B cell (primary cell): ENCODE measurements around the gene KDM6B. TPM values are rescaled to one million over a fixed set of nuclear protein-coding genes. Genes with fewer than 3 reads are reported as not detected.

ENCODE experiments used
- ATAC-seq: fragments of 200-7000 bp; cut with Tn5 transposase; one replicate; pipeline ENCODE4 v1.10.0; 2021; ENCODE audit warnings: low read depth, mild to moderate bottlenecking, moderate number of reproducible peaks, moderate library complexity
- CTCF ChIA-PET: fragments of 350-600 bp; sonication (Branson Sonifier 250); formaldehyde crosslinking; loops from one replicate; lab custom pipeline; 2021; ENCODE audit warnings: antibody characterized with exemption, inconsistent platforms; lab: Charles Lee
- POLR2A ChIA-PET: fragments of 350-600 bp; sonication (Branson Sonifier 250); formaldehyde crosslinking; loops from one replicate; lab custom pipeline; 2021; ENCODE audit warnings: antibody characterized with exemption; lab: Charles Lee
- DNase-seq: peaks from one replicate; pipeline ENCODE4 v3.0.0; 2013
- H2AFZ ChIP-seq: 2 replicates; pipeline ENCODE4 v1.6.1; 2012; ENCODE audit warnings: mild to moderate bottlenecking, low read depth, low read length; ENCODE audit not compliant: insufficient read depth, poor library complexity, severe bottlenecking
- H3K27ac ChIP-seq, 2 donors: 1 replicate in 1 of 2; 2 replicates in 1 of 2; pipeline ENCODE4 v1.5.1; 2012 to 2013; ENCODE audit warnings: low read length in 2 of 2, mild to moderate bottlenecking in 2 of 2, moderate library complexity in 1 of 2
- H3K27me3 ChIP-seq, 4 experiments: fragments of 200-600 bp in 1 of 4; sonication (generic) in 1 of 4; replicated peaks in 1 of 4; 1 replicate in 2 of 4; 2 replicates in 2 of 4; pipeline versions ENCODE4 v1.6.1 to v1.7.0; 2013 to 2016; ENCODE audit warnings: low read length in 3 of 4, mild to moderate bottlenecking in 2 of 4, mixed read lengths in 1 of 4, moderate library complexity in 1 of 4; ENCODE audit not compliant: insufficient read depth in 4 of 4, control insufficient read depth in 3 of 4; ENCODE audit errors: control extremely low read depth in 1 of 4
- H3K36me3 ChIP-seq, 2 experiments: replicated peaks in 1 of 2; 1 replicate in 1 of 2; 2 replicates in 1 of 2; pipeline versions ENCODE4 v1.6.1 to v1.7.1; 2013; ENCODE audit warnings: low read length in 1 of 2; ENCODE audit not compliant: insufficient read depth in 2 of 2, control insufficient read depth in 1 of 2; ENCODE audit errors: control extremely low read depth in 1 of 2, extremely low read depth in 1 of 2
- H3K4me1 ChIP-seq, 2 donors: fragments of 200-600 bp in 1 of 2; sonication (generic) in 1 of 2; 1 replicate in 1 of 2; 2 replicates in 1 of 2; pipeline versions ENCODE4 v1.5.1 to v1.6.1; 2013 to 2017; ENCODE audit warnings: low read length in 2 of 2; ENCODE audit not compliant: control insufficient read depth in 2 of 2, insufficient read depth in 2 of 2
- H3K4me2 ChIP-seq: replicated peaks from 2 replicates; pipeline ENCODE3; 2012; ENCODE audit warnings: mild to moderate bottlenecking, low read depth, low read length; ENCODE audit not compliant: poor library complexity, severe bottlenecking
- H3K4me3 ChIP-seq, 5 experiments: fragments of 200-600 bp in 1 of 5; sonication (generic) in 1 of 5; 1 replicate in 3 of 5; 2 replicates in 2 of 5; pipeline versions ENCODE4 v1.5.1 to v1.7.0; 2011 to 2016; ENCODE audit warnings: low read length in 4 of 5, mild to moderate bottlenecking in 4 of 5, low read depth in 2 of 5, control low read depth in 1 of 5, moderate library complexity in 1 of 5; ENCODE audit not compliant: insufficient read depth in 1 of 5; ENCODE audit errors: control extremely low read depth in 1 of 5, extremely low read depth in 1 of 5
- H3K79me2 ChIP-seq: fragments of 200-600 bp; sonication (generic); one replicate; pipeline ENCODE4 v1.6.0; 2016; ENCODE audit warnings: low read length; ENCODE audit not compliant: control insufficient read depth, insufficient read depth
- H3K9ac ChIP-seq: fragments of 200-600 bp; sonication (generic); 2 replicates; pipeline ENCODE4 v1.6.1; 2017; ENCODE audit warnings: mild to moderate bottlenecking, low read length, moderate library complexity
- H3K9me3 ChIP-seq, 3 donors: one replicate each; pipeline versions ENCODE4 v1.6.1 to v1.7.1; 2013; ENCODE audit warnings: low read length in 2 of 3; ENCODE audit not compliant: control insufficient read depth in 2 of 3, insufficient read depth in 1 of 3; ENCODE audit errors: control extremely low read depth in 1 of 3
- H4K20me1 ChIP-seq: 2 replicates; pipeline ENCODE4 v1.6.0; 2012; ENCODE audit warnings: mild to moderate bottlenecking, low read length; ENCODE audit not compliant: insufficient read depth, control insufficient read depth, poor library complexity, severe bottlenecking
- H3K27ac Mint-ChIP-seq: one replicate; pipeline ENCODE4 v1.8.0; 2021; ENCODE audit warnings: mixed read lengths
- H3K27me3 Mint-ChIP-seq: one replicate; pipeline ENCODE4 v1.8.0; 2021; ENCODE audit warnings: mixed read lengths
- H3K4me1 Mint-ChIP-seq: one replicate; pipeline ENCODE4 v1.8.0; 2021; ENCODE audit warnings: mixed read lengths
- H3K4me3 Mint-ChIP-seq: one replicate; pipeline ENCODE4 v1.8.0; 2021; ENCODE audit warnings: mixed read lengths
- H3K9me3 Mint-ChIP-seq: one replicate; pipeline ENCODE4 v1.8.0; 2022; ENCODE audit warnings: mixed read lengths; ENCODE audit not compliant: insufficient read depth
- EZH2 ChIP-seq: IDR thresholded peaks from 2 replicates; pipeline ENCODE4 v1.6.1; 2012; ENCODE audit warnings: borderline replicate concordance, low read depth, mild to moderate bottlenecking, moderate library complexity, low read length; ENCODE audit not compliant: insufficient read depth, poor library complexity, severe bottlenecking
- WGBS: methylation state at CpG from one replicate; pipeline ENCODE4 v1.1.5; 2013; ENCODE audit warnings: missing lambda C conversion rate; ENCODE audit not compliant: insufficient coverage; 5-methylcytosine and 5-hydroxymethylcytosine counted together
- intact Hi-C: fragments of 100-400 bp; cut with micrococcal nuclease; formaldehyde crosslinking; loops from one replicate; pipeline ENCODE4 v1.10.0; 2022
- polyA plus RNA-seq: library from polyadenylated mRNA; depleted of rRNA; stranded (reverse); fragments of >200 nt; gene quantifications from 2 replicates; pipeline ENCODE4 v1.2.3, GENCODE V29; 2012
- total RNA-seq, 2 donors: library from RNA; stranded (reverse); fragments of 120-200 nt in 1 of 2; gene quantifications; 1 replicate in 1 of 2; 2 replicates in 1 of 2; pipeline versions ENCODE4 v1.2.3 to v1.2.4, GENCODE V29; 2013 to 2022
- TF ChIP-seq, protein P1 (sequence below): fragments of 200-600 bp; IDR thresholded peaks from one replicate; pipeline ENCODE4 v1.8.0; 2022; ENCODE audit warnings: antibody characterized with exemption, mild to moderate bottlenecking

Gene KDM6B
- total and polyA plus RNA-seq, 2 donors (not counting 1 experiment from before 2014, with no cell fraction given): 18.6 to 110 TPM

DNA sequence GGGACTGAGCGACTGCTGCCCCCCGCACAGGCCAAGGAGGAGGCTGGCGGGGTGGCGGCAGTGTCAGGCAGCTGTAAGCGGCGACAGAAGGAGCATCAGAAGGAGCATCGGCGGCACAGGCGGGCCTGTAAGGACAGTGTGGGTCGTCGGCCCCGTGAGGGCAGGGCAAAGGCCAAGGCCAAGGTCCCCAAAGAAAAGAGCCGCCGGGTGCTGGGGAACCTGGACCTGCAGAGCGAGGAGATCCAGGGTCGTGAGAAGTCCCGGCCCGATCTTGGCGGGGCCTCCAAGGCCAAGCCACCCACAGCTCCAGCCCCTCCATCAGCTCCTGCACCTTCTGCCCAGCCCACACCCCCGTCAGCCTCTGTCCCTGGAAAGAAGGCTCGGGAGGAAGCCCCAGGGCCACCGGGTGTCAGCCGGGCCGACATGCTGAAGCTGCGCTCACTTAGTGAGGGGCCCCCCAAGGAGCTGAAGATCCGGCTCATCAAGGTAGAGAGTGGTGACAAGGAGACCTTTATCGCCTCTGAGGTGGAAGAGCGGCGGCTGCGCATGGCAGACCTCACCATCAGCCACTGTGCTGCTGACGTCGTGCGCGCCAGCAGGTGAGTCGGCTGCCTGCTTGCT is 15.2 kb downstream of the KDM6B start:
- peak; percentile 49 for DNase-seq
- no peak overlapping the region for H3K4me3 Mint-ChIP-seq
- H3K27me3 Mint-ChIP-seq: no peaks in the 10 kb centered on the region
- peaks cover 31% of the 10 kb centered on the region for H3K79me2 ChIP-seq
- no peak overlapping the region for H3K27ac Mint-ChIP-seq
- no peaks in the 10 kb centered on the region for H3K9me3 Mint-ChIP-seq
- ChIA-PET POLR2A (no interaction called here), CTCF (interaction anchor here (0.6 to 4.0 kb wide), 2 partner anchors 15 to 106 kb away, joined by 3 to 49 read pairs; partner anchors contain the start of gene KDM6B)
- no peak overlapping the region for H3K4me3 ChIP-seq
- H3K4me1 ChIP-seq: peaks cover 17 to 33% of the 10 kb centered on the region in 2 donors
- H2AFZ ChIP-seq: no peak overlapping the region
- peaks cover 82% of the 10 kb centered on the region for H4K20me1 ChIP-seq
- peaks cover 0 to 41% of the 10 kb centered on the region in 2 experiments for H3K36me3 ChIP-seq
- intact Hi-C loops: loop anchor here (10.0 kb wide), 1 partner anchor 234 kb away; the partner anchor contains the start of gene FXR2
- H3K27ac ChIP-seq: no peak overlapping the region
- peaks cover 30% of the 10 kb centered on the region for H3K4me1 Mint-ChIP-seq
- WGBS: 98% methylated on average over 35 of the region's 35 CpGs
- ATAC-seq: no peak
- no peak for TF ChIP-seq EZH2
- TF ChIP-seq, protein P1, sequence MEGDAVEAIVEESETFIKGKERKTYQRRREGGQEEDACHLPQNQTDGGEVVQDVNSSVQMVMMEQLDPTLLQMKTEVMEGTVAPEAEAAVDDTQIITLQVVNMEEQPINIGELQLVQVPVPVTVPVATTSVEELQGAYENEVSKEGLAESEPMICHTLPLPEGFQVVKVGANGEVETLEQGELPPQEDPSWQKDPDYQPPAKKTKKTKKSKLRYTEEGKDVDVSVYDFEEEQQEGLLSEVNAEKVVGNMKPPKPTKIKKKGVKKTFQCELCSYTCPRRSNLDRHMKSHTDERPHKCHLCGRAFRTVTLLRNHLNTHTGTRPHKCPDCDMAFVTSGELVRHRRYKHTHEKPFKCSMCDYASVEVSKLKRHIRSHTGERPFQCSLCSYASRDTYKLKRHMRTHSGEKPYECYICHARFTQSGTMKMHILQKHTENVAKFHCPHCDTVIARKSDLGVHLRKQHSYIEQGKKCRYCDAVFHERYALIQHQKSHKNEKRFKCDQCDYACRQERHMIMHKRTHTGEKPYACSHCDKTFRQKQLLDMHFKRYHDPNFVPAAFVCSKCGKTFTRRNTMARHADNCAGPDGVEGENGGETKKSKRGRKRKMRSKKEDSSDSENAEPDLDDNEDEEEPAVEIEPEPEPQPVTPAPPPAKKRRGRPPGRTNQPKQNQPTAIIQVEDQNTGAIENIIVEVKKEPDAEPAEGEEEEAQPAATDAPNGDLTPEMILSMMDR: no peak
- no peak overlapping the region for H3K9ac ChIP-seq
- H3K4me2 ChIP-seq: no peak overlapping the region
- no peaks in the 10 kb centered on the region for H3K27me3 ChIP-seq
- H3K9me3 ChIP-seq: no peaks in the 10 kb centered on the region
